ENCODE results near the gene RAP1GAP2.

DNA sequence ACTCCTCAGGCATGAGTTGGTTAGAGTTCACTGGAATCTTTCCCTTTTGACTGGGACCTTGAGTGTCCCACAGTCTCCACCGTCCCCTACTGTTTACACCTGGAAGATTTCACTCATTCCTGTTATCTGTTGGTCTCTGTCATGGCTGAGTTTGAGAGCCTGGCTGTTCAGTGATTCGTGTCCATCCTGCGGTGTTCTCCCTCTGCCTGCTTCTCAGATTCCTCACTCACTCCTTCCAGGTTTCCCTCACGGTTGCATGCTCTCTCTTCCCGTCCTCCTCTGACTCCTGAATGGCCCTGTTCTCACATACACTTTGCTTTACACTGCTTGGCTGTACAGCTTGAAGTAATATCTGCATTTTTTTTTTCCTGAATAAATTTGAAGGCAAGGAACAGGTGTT is 242.7 kb downstream of the RAP1GAP2 start:
- TF ChIP-seq CTCF (conservative IDR thresholded peaks at IDR 0.05) (no peak), ZFX (IDR thresholded peaks at IDR 0.05) (no peak)

Measured in C4-2B (cell line).